OCI-LY7 (cell line): ENCODE data around the gene JRKL. TPM values are rescaled to one million over a fixed set of nuclear protein-coding genes. Genes with fewer than 3 reads are reported as not detected.

Experiments
- BruUV-seq: library from RNA; stranded (reverse); fragments of 400-500 nt; replicated peaks from 2 replicates; lab custom pipeline; 2021; lab: Mats Ljungman, UMichigan
- CTCF ChIA-PET: fragments of 300-600 bp; sonication (Branson Sonifier 250); formaldehyde crosslinking; loops from one replicate; lab custom pipeline; 2022; ENCODE audit warnings: antibody characterized with exemption; ENCODE audit not compliant: unreplicated experiment; lab: Charles Lee
- POLR2A ChIA-PET: fragments of 300-600 bp; sonication (Branson Sonifier 250); formaldehyde crosslinking; loops from one replicate; lab custom pipeline; 2022; ENCODE audit warnings: antibody characterized with exemption; lab: Charles Lee
- DNase-seq: peaks from one replicate; pipeline ENCODE4 v3.0.0-alpha.2; 2015; ENCODE audit warnings: low spot score
- H2AFZ ChIP-seq: fragments of 200-600 bp; sonication (generic), shearing (Covaris generic); 2 replicates; pipeline ENCODE4 v1.6.1; 2014; ENCODE audit warnings: mild to moderate bottlenecking, antibody characterized with exemption, low read length, moderate library complexity
- H3K27ac ChIP-seq: fragments of 200-600 bp; sonication (generic); 2 replicates; pipeline ENCODE4 v1.5.1; 2014; ENCODE audit warnings: mixed run types, low read depth, mild to moderate bottlenecking, moderate library complexity, low read length, inconsistent platforms; ENCODE audit not compliant: poor library complexity, severe bottlenecking
- H3K36me3 ChIP-seq: fragments of 200-600 bp; sonication (generic); 2 replicates; pipeline ENCODE4 v1.6.1; 2014; ENCODE audit warnings: mild to moderate bottlenecking, antibody characterized with exemption, low read length, moderate library complexity, mixed read lengths; ENCODE audit not compliant: insufficient read depth
- H3K4me1 ChIP-seq: fragments of 200-600 bp; sonication (generic); 2 replicates; pipeline ENCODE4 v1.5.1; 2014; ENCODE audit warnings: mild to moderate bottlenecking, low read length; ENCODE audit not compliant: insufficient read depth, poor library complexity, severe bottlenecking
- H3K4me2 ChIP-seq: fragments of 200-600 bp; sonication (generic); 2 replicates; pipeline ENCODE4 v1.6.1; 2014; ENCODE audit warnings: mild to moderate bottlenecking, low read length
- H3K4me3 ChIP-seq: fragments of 200-600 bp; sonication (generic); 2 replicates; pipeline ENCODE4 v1.5.1; 2014; ENCODE audit warnings: mild to moderate bottlenecking, low read depth, low read length; ENCODE audit not compliant: poor library complexity, severe bottlenecking
- H3K79me2 ChIP-seq: fragments of 200-600 bp; sonication (generic); 2 replicates; pipeline ENCODE4 v1.6.1; 2016; ENCODE audit warnings: low read depth, mild to moderate bottlenecking, low read length, moderate library complexity, mixed read lengths; ENCODE audit not compliant: insufficient read depth
- H3K9me2 ChIP-seq: fragments of 200-600 bp; sonication (generic); 2 replicates; pipeline ENCODE4 v1.6.1; 2016; ENCODE audit warnings: mild to moderate bottlenecking, low read length, mixed read lengths; ENCODE audit not compliant: insufficient read depth
- H3K9me3 ChIP-seq: fragments of 200-600 bp; sonication (generic); 2 replicates; pipeline ENCODE4 v1.6.1; 2014; ENCODE audit warnings: mild to moderate bottlenecking, mixed run types, low read length, mixed read lengths
- H4K20me1 ChIP-seq: fragments of 200-600 bp; sonication (generic); 2 replicates; pipeline ENCODE4 v1.6.1; 2014; ENCODE audit warnings: mild to moderate bottlenecking, antibody characterized with exemption, low read length, moderate library complexity, mixed read lengths; ENCODE audit not compliant: insufficient read depth
- CTCF ChIP-seq: fragments of 200-600 bp; sonication (generic); conservative IDR thresholded peaks from 2 replicates; pipeline ENCODE4 v1.5.1; 2014; ENCODE audit warnings: mild to moderate bottlenecking, antibody characterized with exemption, low read length, moderate library complexity, mixed read lengths
- EZH2phosphoT487 ChIP-seq: fragments of 200-600 bp; sonication (generic); IDR thresholded peaks from 2 replicates; pipeline ENCODE4 v1.6.1; 2018; ENCODE audit warnings: low read depth, borderline replicate concordance, mild to moderate bottlenecking, mixed run types, antibody characterized with exemption, low read length, moderate library complexity, mixed read lengths
- intact Hi-C: fragments of 100-400 bp; cut with micrococcal nuclease; formaldehyde crosslinking; loops from one replicate; pipeline ENCODE4 v1.10.0; 2022; ENCODE audit not compliant: unreplicated experiment
- total RNA-seq, 2 experiments: library from RNA; depleted of rRNA in 1 of 2; stranded (reverse); fragments of >200 nt in 1 of 2; shearing (Covaris generic) in 1 of 2; gene quantifications; 2 replicates each; pipeline ENCODE4 v1.2.3, GENCODE V29; 2014 to 2022

JRKL gene
- total RNA-seq, 2 experiments from 2014 or later, result 4.9 to 10.0 TPM

- no peak for DNase-seq
- Histone ChIP-seq H3K4me1 (no peaks in the 10 kb centered on the region), H3K27ac (no peak overlapping the region), H2AFZ (no peak overlapping the region), H3K79me2 (no peaks in the 10 kb centered on the region), H3K4me2 (no peak overlapping the region), H3K9me2 (no peaks in the 10 kb centered on the region), H3K9me3 (no peaks in the 10 kb centered on the region), H3K36me3 (peaks cover 51% of the 10 kb centered on the region), H3K4me3 (no peak overlapping the region), H4K20me1 (no peaks in the 10 kb centered on the region)
- CTCF ChIA-PET, result no interaction called here
- intact Hi-C loops, result no loop called here
- no TSS peak for BruUV-seq
- POLR2A ChIA-PET, result no interaction called here
- TF ChIP-seq CTCF (no peak), EZH2phosphoT487 (no peak)
Measured at GRCh38 chr11:96358321-96358720, 31.5 kb upstream of the JRKL start.

- CTCF ChIA-PET, result no interaction called here
- TF ChIP-seq EZH2phosphoT487 (no peak), CTCF (no peak)
- Histone ChIP-seq H3K27ac (no peak overlapping the region), H3K4me1 (no peaks in the 10 kb centered on the region), H3K79me2 (no peaks in the 10 kb centered on the region), H3K9me2 (no peaks in the 10 kb centered on the region), H3K9me3 (no peaks in the 10 kb centered on the region), H3K36me3 (peaks cover 41% of the 10 kb centered on the region), H2AFZ (no peak overlapping the region), H4K20me1 (no peaks in the 10 kb centered on the region), H3K4me2 (no peak overlapping the region), H3K4me3 (no peak overlapping the region)
- DNase-seq, result no peak
- BruUV-seq, result no TSS peak
- intact Hi-C loops, result no loop called here
- POLR2A ChIA-PET, result interaction anchor here (0.6 to 1.2 kb wide), 12 partner anchors 9 to 389 kb away, joined by 3 to 7 read pairs (median 3); partner anchors contain the start of genes CCDC82, JRKL and MAML2
Measured at GRCh38 chr11:96361778-96362177, 28.0 kb upstream of the JRKL start.

- intact Hi-C loops, result loop anchor here (1.0 kb wide), 1 partner anchor 22 kb away; the partner anchor contains the start of gene MAML2
- H2AFZ ChIP-seq, result no peak overlapping the region
- H3K9me2 ChIP-seq, result no peaks in the 10 kb centered on the region
- H3K9me3 ChIP-seq, result no peaks in the 10 kb centered on the region; the same call in 1 of the 2 replicates
- TF ChIP-seq CTCF (no peak), EZH2phosphoT487 (no peak)
- no peak overlapping the region for H3K27ac ChIP-seq
- H3K4me3 ChIP-seq, result no peak overlapping the region
- no peaks in the 10 kb centered on the region for H3K4me1 ChIP-seq
- CTCF ChIA-PET, result no interaction called here
- H3K4me2 ChIP-seq, result no peak overlapping the region
- H3K79me2 ChIP-seq, result no peaks in the 10 kb centered on the region
- POLR2A ChIA-PET, result interaction anchor here (0.7 kb wide), 1 partner anchor 10 kb away, joined by 3 read pairs; no protein-coding TSS in a partner anchor
- H4K20me1 ChIP-seq, result no peaks in the 10 kb centered on the region
- H3K36me3 ChIP-seq, result peaks cover 50% of the 10 kb centered on the region
- no peak for DNase-seq
- no TSS peak for BruUV-seq
Measured at GRCh38 chr11:96365493-96365892, 24.3 kb upstream of the JRKL start.
